Measurements from ENCODE around the gene DGKH.

Gene DGKH

GRCh38 chr13:42276683-42277082 is 228.2 kb downstream of the DGKH start:
- no peak overlapping the region for H3K27ac ChIP-seq
- TF ChIP-seq ZFX (IDR thresholded peaks at IDR 0.05; ENCODE audit: borderline replicate concordance): no peak
- no peak for TF ChIP-seq CTCF (IDR thresholded peaks at IDR 0.05)

DNA sequence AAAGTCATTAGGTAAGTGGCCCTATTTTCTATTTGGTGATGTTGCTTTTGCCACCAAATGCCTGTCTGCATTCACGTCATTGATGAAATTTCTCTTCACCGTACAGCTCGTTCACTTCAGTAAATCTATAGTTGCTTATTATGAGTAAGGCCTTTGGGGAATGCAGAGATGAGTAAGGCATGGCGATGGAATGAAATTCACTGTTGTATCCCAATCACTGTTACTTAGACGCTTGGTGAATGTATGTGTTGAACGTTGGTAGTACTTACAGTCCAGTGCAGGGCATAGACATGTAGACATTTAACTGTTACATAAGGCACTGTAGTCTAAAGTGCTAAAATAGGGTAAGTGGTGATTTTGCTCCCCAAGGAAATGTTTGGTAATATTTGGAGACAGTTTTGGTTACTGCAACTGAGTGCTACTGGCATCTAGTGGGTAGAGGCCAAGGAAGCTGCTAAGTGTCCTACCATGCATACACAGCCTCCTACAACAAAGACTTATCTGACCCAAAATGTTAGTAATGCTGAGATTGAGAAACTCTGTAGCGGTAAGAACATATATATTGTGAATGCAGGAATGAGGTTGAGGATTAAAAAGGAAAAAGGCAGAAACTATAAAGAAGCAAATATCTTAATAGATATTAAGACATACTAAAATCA is 229.3 kb downstream of the DGKH start:
- H3K27ac ChIP-seq: no peak overlapping the region
- TF ChIP-seq ZFX (IDR thresholded peaks at IDR 0.05; ENCODE audit: borderline replicate concordance) (no peak), CTCF (IDR thresholded peaks at IDR 0.05) (no peak)

DNA sequence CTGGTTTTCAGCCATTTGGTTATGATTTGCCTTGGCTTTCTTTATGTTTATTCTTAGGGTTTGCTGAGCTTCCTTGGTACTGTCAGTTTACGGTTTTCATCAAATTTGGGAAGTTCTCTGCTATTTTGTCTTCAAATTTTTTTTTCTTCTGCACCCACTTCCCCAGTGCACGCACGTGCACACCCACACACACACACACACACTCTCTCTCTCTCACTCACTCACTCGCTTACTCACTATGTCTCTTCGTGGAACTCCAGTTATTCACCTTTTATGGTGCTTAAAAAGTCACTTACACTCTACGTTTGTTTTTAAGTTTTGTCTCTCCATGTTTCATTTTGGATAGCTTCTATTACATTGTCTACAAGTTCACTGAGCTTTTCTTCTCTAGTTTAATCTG is 230.6 kb downstream of the DGKH start:
- TF ChIP-seq ZFX (IDR thresholded peaks at IDR 0.05; ENCODE audit: borderline replicate concordance) (no peak), CTCF (IDR thresholded peaks at IDR 0.05) (no peak)
- H3K27ac ChIP-seq: no peak overlapping the region

GRCh38 chr13:42279986-42280385 is 231.5 kb downstream of the DGKH start:
- TF ChIP-seq ZFX (IDR thresholded peaks at IDR 0.05; ENCODE audit: borderline replicate concordance) (no peak), CTCF (IDR thresholded peaks at IDR 0.05) (no peak)
- H3K27ac ChIP-seq: no peak overlapping the region

DNA sequence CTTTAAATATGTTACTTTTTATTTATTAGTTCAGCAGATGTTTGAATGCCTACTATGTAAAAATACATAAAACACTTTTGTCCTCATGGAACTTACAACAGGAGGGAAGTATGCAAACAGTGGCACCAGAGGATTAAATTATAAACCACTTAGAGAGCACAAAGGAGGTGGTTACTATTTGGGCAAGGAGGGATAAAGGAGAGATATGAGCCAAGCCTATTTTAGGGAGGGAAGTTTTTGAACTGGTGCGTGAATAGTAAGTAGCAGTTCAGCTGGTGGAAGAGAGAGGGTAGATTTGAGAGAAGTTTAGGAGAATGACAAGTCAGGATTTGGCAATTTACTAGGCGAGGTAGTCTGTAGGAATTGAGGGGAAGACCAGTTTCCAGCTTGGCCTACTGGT is 232.1 kb downstream of the DGKH start:
- TF ChIP-seq CTCF (IDR thresholded peaks at IDR 0.05): no peak
- no peak for TF ChIP-seq ZFX (IDR thresholded peaks at IDR 0.05; ENCODE audit: borderline replicate concordance)
- no peak overlapping the region for H3K27ac ChIP-seq

GRCh38 chr13:42283574-42283973 is 235.1 kb downstream of the DGKH start:
- TF ChIP-seq CTCF (IDR thresholded peaks at IDR 0.05) (no peak), ZFX (IDR thresholded peaks at IDR 0.05; ENCODE audit: borderline replicate concordance) (no peak)
- H3K27ac ChIP-seq: no peak overlapping the region

DNA sequence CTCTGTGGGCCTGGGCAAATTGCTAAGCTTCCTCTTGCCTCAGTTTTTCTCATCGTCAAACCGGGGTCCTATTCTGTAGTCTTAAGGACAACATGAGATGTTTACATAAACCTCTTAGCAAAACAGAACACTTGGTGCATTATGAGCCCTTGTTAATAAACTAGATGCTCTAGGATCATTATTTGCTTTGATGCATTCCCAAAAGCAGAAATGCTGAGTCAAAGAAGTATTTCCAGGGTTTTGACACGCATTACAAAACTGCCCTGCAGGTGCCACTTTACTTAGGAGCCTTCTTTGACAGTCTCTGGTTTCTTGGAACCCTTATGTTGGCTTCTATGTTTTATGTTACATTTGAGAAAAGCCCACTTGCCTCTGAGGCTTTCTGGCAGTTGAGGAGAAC is 235.6 kb downstream of the DGKH start:
- TF ChIP-seq ZFX (IDR thresholded peaks at IDR 0.05; ENCODE audit: borderline replicate concordance): no peak
- no peak for TF ChIP-seq CTCF (IDR thresholded peaks at IDR 0.05)
- no peak overlapping the region for H3K27ac ChIP-seq
